KMS-11 (cell line): ENCODE data around the gene ADGB.

Source experiments
- H2AFZ ChIP-seq: fragments of 200-600 bp; sonication (generic); 2 replicates; pipeline ENCODE4 v1.6.1; 2016; ENCODE audit warnings: antibody characterized with exemption, mixed run types, low read depth
- H3K27ac ChIP-seq: fragments of 200-600 bp; sonication (generic); 2 replicates; pipeline ENCODE4 v1.6.1; 2016; ENCODE audit warnings: mild to moderate bottlenecking, mixed run types
- H3K27me3 ChIP-seq: fragments of 200-600 bp; sonication (generic); 2 replicates; pipeline ENCODE4 v1.6.1; 2017; ENCODE audit warnings: mild to moderate bottlenecking, low read depth, mixed run types, moderate library complexity; ENCODE audit not compliant: insufficient read depth
- H3K36me3 ChIP-seq: fragments of 200-600 bp; sonication (generic); 2 replicates; pipeline ENCODE4 v1.6.1; 2017; ENCODE audit warnings: mild to moderate bottlenecking, mixed run types; ENCODE audit not compliant: insufficient read depth
- H3K4me1 ChIP-seq: fragments of 200-600 bp; sonication (generic); 2 replicates; pipeline ENCODE4 v1.6.1; 2016; ENCODE audit warnings: mild to moderate bottlenecking, low read depth, mixed run types; ENCODE audit not compliant: poor library complexity, severe bottlenecking
- H3K4me2 ChIP-seq: fragments of 200-600 bp; sonication (generic); 2 replicates; pipeline ENCODE4 v1.7.0; 2016; ENCODE audit warnings: mild to moderate bottlenecking, mixed run types
- H3K4me3 ChIP-seq: fragments of 200-600 bp; sonication (generic); IDR thresholded peaks from 2 replicates; pipeline ENCODE4 v1.6.1; 2017; ENCODE audit warnings: low read depth, low read length, mixed read lengths; ENCODE audit not compliant: insufficient read depth
- H3K79me2 ChIP-seq: fragments of 200-600 bp; sonication (generic); 2 replicates; pipeline ENCODE4 v1.6.1; 2016; ENCODE audit warnings: low read depth, mixed run types; ENCODE audit not compliant: insufficient read depth
- H3K9ac ChIP-seq: fragments of 200-600 bp; sonication (generic); 2 replicates; pipeline ENCODE4 v1.6.1; 2016; ENCODE audit warnings: mild to moderate bottlenecking, mixed run types
- H4K20me1 ChIP-seq: fragments of 200-600 bp; sonication (generic); 2 replicates; pipeline ENCODE4 v1.6.1; 2016; ENCODE audit warnings: mild to moderate bottlenecking, mixed run types; ENCODE audit not compliant: insufficient read depth
- CTCF ChIP-seq: fragments of 200-600 bp; sonication (generic); conservative IDR thresholded peaks from 2 replicates; pipeline ENCODE4 v1.6.1; 2017; ENCODE audit warnings: low read depth, mild to moderate bottlenecking, antibody characterized with exemption, low read length, moderate library complexity, mixed read lengths

Gene ADGB

GRCh38 chr6:146581968-146582367 is 16.8 kb upstream of the ADGB start:
- Histone ChIP-seq H2AFZ (no peak overlapping the region), H3K4me1 (no peaks in the 10 kb centered on the region), H3K36me3 (no peaks in the 10 kb centered on the region), H3K27ac (no peak overlapping the region), H3K27me3 (no peaks in the 10 kb centered on the region), H3K9ac (no peak overlapping the region), H3K79me2 (no peaks in the 10 kb centered on the region), H4K20me1 (no peaks in the 10 kb centered on the region), H3K4me2 (no peak overlapping the region), H3K4me3 (no peak overlapping the region)
- no peak for TF ChIP-seq CTCF

GRCh38 chr6:146582857-146583256 is 15.9 kb upstream of the ADGB start:
- Histone ChIP-seq H3K36me3 (no peaks in the 10 kb centered on the region), H3K4me3 (no peak overlapping the region), H3K9ac (no peak overlapping the region), H3K4me1 (no peaks in the 10 kb centered on the region), H2AFZ (no peak overlapping the region), H4K20me1 (no peaks in the 10 kb centered on the region), H3K79me2 (no peaks in the 10 kb centered on the region), H3K27me3 (no peaks in the 10 kb centered on the region), H3K27ac (no peak overlapping the region), H3K4me2 (no peak overlapping the region)
- no peak for TF ChIP-seq CTCF

- TF ChIP-seq CTCF: no peak
- H3K27me3 ChIP-seq: no peaks in the 10 kb centered on the region
- no peak overlapping the region for H3K4me2 ChIP-seq
- H3K4me3 ChIP-seq: no peak overlapping the region
- no peak overlapping the region for H3K9ac ChIP-seq
- no peak overlapping the region for H2AFZ ChIP-seq
- H3K27ac ChIP-seq: no peak overlapping the region
- no peaks in the 10 kb centered on the region for H4K20me1 ChIP-seq
- no peaks in the 10 kb centered on the region for H3K4me1 ChIP-seq
- no peaks in the 10 kb centered on the region for H3K79me2 ChIP-seq
- no peaks in the 10 kb centered on the region for H3K36me3 ChIP-seq
Measured at GRCh38 chr6:146583966-146584365, 14.8 kb upstream of the ADGB start.

- H3K27ac ChIP-seq: no peak overlapping the region
- no peaks in the 10 kb centered on the region for H3K79me2 ChIP-seq
- H2AFZ ChIP-seq: no peak overlapping the region
- no peak overlapping the region for H3K4me3 ChIP-seq
- no peaks in the 10 kb centered on the region for H4K20me1 ChIP-seq
- H3K36me3 ChIP-seq: no peaks in the 10 kb centered on the region
- no peak overlapping the region for H3K4me2 ChIP-seq
- no peaks in the 10 kb centered on the region for H3K27me3 ChIP-seq
- no peak overlapping the region for H3K9ac ChIP-seq
- no peaks in the 10 kb centered on the region for H3K4me1 ChIP-seq
- TF ChIP-seq CTCF: no peak
Measured at GRCh38 chr6:146587459-146587858, 11.3 kb upstream of the ADGB start.

- Histone ChIP-seq H3K79me2 (no peaks in the 10 kb centered on the region), H3K36me3 (no peaks in the 10 kb centered on the region), H4K20me1 (no peaks in the 10 kb centered on the region), H3K4me3 (no peak overlapping the region), H3K4me1 (no peaks in the 10 kb centered on the region), H3K27me3 (no peaks in the 10 kb centered on the region), H2AFZ (no peak overlapping the region), H3K9ac (no peak overlapping the region), H3K4me2 (no peak overlapping the region), H3K27ac (no peak overlapping the region)
- TF ChIP-seq CTCF: no peak
Measured at GRCh38 chr6:146590492-146590891, 8.3 kb upstream of the ADGB start.
